Measurements from ENCODE around the gene TECPR2.

- TF ChIP-seq, protein P1, sequence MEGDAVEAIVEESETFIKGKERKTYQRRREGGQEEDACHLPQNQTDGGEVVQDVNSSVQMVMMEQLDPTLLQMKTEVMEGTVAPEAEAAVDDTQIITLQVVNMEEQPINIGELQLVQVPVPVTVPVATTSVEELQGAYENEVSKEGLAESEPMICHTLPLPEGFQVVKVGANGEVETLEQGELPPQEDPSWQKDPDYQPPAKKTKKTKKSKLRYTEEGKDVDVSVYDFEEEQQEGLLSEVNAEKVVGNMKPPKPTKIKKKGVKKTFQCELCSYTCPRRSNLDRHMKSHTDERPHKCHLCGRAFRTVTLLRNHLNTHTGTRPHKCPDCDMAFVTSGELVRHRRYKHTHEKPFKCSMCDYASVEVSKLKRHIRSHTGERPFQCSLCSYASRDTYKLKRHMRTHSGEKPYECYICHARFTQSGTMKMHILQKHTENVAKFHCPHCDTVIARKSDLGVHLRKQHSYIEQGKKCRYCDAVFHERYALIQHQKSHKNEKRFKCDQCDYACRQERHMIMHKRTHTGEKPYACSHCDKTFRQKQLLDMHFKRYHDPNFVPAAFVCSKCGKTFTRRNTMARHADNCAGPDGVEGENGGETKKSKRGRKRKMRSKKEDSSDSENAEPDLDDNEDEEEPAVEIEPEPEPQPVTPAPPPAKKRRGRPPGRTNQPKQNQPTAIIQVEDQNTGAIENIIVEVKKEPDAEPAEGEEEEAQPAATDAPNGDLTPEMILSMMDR (IDR thresholded peaks at IDR 0.05), result no peak
- no peak for TF ChIP-seq POLR2A (IDR thresholded peaks at IDR 0.05)
Observed at GRCh38 chr14:102500158-102500662, 137.5 kb downstream of the TECPR2 start.
